ENCODE results near the gene ANKRD63.

Gene ANKRD63

DNA sequence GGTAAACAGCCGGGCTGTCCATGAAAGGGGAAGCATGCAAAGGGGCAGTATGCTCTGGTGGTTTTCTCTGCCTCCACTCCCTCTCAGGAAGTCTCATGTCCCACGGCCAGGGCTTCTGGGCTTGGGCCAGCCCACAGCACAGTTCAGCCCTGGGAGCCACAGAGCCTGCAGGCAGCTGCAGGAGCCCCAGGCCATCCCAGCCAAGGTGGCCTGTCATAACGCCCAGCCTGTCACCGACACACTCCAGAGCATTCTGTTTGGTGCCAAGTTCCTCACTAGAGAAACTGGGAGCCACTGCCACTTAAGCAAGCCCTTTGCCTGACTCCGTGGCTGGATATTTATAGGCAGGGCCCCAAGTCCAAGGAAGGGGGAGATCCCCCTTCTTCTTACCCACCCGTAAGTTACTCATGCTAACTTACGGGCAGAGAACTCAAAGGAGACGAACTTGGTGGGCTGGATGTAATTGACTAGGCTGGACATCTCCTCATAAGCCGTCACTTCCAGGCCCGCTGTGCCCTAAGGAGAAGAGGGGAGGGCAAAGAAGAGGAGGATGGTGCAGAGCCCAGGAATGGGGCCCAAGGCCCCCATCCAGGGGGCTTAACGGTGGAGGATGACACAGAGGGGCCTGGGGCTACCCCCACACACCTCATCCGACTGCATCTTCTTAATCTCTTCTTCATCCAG, 13.2 kb upstream of the ANKRD63 start:
- DNase-seq (ENCODE audit: low read depth, low spot score) = no peak

DNA sequence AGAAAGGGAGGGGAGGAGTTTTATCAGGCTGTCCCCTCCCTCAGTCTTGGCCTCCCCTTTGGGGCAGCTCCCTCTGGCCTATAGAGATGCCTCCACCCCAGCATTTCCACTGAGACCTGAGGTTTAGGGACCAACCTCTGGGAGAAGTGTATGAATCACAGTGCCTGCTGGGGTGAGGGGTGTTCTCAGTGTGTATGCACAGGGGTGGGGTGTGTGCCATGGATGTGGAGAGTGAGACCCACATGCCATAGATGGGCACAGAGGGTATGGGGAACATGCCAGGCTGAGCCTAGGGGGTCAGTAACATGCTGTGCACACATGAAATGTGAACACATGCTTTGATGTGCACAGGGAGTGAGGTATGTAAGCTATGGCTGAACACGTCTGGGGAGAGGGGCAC, 12.4 kb upstream of the ANKRD63 start:
- DNase-seq (ENCODE audit: low read depth, low spot score) = no peak

DNA sequence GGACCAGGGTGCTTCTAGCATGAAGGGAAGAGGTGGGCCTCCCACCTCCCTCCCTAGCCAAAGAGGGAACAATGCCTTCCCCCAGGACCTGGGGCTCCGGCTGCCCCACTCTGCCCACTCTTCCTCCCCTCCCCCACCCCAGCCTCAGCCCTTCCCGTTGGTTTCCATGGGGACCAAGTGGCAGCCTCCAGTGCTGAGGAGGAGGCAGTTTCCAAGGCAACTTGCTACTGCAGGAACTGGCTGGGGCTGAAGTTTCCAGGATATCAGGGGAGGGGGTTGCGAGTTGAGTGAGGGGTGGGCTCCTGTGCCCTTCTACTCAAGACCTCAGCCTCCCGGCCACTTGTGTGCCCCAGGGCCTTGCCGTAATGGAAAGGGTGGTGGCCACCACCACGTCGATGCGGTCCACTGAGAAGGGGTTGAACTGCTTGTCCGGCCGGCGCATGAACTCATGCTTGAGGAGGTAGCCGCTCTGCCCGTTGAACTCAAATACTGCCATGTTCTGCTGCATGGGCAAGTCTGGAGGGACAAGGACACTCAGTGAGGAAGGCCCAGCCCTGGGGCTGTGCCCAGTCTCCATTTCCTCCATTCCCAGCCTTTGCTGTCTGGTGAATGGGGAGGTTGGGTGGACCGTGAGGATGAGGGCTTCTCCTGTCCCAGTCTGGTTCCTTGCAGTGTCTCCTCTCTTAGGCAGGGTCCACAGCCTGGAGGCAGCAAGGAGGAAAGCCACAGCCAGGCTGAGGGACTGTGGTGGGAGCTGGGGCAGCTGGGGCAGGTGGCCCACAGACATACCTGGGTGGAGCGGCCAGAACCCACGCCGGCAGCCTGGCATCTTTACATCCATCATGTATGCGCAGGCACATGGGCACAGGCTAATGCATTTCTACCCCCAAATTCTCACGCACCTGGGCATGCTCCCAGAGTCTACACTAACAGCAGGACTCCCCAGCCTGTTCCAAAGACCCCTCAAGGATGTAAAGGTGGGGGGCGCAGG, 11.3 kb upstream of the ANKRD63 start:
- DNase-seq (ENCODE audit: low read depth, low spot score) = no peak

DNA sequence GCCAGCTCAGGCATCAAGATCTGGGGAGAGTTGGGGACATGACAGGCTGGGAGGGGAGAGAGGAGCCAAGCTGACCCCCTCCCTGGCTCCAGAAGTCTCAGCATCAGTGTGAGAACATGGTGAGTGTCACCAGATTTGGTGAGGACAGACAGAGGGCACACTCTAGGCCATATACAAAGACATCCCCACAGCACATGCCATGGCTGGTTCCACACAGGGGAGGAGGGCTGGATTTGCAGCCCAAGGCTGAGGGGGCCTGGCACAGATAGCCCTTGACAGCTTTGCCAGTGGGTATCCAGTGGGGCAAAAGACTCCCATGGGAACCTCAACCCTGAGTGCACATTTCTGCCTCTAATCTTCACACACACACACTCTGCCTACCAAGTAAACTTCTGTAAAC, 10.1 kb upstream of the ANKRD63 start:
- no peak for DNase-seq (ENCODE audit: low read depth, low spot score)

DNA sequence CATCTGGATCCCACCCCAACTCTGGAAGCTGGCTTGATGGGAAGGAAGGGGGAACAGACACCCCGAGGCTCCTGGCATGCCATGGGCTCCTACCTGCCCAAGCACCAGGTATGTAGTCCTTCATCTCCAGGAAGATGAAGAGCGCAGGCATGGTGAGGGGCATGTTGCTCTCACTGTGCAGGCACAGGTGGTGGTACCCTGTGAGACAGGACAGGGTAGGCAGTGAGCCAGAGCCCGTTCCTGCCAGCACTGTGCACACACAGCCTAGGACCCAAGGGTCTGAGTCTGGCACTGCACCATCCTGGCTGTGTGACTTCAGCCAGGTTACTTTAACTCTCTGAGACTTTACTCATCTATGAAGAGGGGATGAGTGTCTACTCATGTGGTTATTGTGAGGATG, 9.4 kb upstream of the ANKRD63 start:
- no peak for DNase-seq (ENCODE audit: low read depth, low spot score)

DNA sequence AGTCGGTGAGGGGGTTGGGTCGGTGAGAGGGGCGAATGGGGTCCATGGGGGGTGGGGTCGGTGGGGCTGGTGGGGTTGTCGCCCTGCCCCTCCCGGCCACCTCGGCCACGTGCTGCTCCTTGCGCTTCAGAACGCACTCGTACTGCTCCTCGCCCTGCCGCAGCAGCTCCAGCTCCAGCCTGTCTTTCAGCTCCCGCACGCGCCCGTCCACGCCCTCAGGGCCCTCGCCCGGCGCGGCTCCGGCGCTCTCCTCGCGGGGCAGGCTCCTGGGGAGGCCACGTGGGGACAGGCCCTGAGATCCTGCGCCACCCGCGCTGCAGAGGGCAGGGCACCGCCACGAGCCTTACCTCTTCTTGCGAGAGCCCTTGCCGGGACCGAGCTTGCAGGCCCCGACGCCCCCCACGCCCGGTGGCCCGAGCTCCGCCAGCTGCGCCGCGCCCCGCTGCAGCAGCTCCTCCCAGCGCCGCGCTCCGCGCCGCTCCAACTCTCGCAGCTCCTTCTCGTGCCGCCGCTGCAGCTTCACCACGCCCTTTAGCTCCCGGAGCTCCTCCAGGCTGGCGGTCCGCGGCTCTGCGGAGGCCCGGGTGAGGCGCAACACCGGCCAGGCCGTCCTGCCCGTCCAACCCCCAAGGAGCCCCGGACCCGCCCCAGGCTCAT, 8.2 kb upstream of the ANKRD63 start:
- DNase-seq (ENCODE audit: low read depth, low spot score) = no peak

DNA sequence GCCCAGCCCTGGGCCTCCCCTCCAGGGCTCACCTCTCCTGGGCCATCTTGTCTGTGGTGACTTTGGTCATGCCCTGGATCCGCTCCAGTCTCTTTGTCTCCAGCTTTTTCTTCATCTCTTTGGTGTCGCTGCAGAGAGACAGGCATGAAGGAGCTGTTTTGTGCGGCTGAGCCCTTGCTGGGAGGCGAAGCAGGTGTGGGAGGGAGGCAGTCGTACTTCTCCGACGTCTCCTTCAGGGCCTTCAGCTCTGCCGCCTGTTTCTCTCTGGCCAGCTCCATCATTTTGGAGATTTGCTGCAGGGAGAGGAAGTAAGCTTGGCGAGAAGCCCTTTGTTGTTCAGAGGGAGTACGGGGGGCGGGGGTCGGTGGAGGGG, 7.7 kb upstream of the ANKRD63 start:
- no peak for DNase-seq (ENCODE audit: low read depth, low spot score)

DNA sequence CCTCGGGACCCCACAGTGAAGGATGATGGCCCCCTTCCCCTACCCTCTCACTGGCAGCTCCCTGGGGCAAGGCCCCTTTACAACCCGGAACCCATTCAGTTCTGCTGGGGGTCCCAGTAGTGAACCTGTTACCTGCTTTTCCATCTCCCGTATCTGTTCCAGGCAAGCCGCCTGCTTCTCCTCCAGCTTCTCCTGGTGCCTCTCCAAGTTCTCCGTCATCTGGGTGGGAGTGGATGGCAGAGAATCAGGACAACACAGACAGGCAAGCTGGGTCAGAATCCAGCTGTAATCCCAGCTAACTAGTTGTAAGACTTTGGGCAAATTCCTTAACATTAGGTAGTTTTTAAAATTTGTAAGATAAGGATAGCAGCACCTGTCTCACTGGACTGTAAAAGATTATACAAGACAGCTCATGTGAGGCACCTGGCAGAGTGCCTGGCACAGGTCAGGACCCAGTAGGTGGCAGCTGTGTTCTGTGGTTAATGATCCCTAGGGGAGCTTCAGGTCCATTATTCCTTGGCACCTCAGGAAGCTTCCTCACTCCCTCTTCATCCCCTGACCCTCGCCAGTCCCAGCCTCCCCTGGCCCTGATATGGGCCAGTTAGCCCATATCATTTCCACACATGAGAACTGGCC, 6.4 kb upstream of the ANKRD63 start:
- no peak for DNase-seq (ENCODE audit: low read depth, low spot score)

DNA sequence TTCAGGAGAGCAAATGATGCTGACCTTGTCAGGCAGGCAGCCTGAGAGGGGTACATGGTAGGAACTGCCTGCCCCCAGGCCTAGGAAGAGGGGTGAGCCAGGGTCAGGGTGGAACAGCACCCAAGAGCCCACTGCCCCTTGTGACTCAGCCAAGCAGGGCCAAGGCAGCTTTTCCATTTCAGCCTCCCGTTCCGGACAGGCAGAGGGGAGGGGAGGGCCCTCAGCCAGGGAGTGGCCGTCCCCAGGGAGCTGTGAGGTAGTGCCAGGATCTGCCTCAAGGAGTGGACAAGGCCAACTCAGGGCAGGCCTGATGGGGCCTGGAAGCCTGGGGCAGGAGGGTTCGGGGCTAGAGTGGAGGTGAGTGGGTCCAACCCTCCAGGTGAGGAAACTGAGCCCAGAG, 5.1 kb upstream of the ANKRD63 start:
- no peak for DNase-seq (ENCODE audit: low read depth, low spot score)

DNA sequence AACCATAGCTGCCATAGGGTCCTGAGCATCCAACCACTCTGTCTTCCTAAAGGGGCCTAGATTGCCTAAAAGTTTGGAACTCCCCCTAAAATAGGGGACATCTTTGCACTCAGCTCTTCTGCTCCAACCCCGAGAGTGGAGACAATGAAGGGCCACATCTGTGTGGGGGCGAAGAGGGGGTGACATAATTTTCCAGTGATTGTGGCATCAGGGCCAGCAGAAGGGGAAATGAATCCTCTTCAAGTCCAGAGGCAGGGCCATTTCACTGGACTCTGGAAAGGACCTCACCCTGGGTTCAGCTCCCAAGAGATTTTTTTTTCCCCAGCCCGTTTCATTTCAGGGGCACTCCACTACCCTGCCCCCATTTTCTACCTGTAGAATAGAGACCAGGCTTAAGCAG, 4.6 kb upstream of the ANKRD63 start:
- DNase-seq (ENCODE audit: low read depth, low spot score) = no peak

DNA sequence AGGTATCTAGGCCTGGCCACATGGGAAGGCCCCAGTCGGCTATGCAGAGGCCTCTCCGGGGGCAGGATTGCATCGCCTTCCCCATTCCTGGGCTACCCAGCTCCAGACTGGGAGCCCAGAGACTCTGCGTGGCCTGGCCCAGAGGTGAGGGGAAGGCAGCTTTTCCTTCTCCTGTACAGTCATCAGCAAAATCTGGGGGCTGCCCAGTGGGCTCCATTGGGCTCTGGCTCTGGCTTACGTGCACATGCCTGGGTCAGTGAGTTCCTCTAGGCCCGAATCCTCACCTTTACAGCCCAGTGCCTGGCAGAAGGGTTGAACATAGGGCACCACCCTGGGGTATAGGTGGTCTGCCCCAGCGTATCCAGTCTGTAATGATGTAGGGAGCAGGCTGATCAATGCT, 3.9 kb upstream of the ANKRD63 start:
- no peak for DNase-seq (ENCODE audit: low read depth, low spot score)

DNA sequence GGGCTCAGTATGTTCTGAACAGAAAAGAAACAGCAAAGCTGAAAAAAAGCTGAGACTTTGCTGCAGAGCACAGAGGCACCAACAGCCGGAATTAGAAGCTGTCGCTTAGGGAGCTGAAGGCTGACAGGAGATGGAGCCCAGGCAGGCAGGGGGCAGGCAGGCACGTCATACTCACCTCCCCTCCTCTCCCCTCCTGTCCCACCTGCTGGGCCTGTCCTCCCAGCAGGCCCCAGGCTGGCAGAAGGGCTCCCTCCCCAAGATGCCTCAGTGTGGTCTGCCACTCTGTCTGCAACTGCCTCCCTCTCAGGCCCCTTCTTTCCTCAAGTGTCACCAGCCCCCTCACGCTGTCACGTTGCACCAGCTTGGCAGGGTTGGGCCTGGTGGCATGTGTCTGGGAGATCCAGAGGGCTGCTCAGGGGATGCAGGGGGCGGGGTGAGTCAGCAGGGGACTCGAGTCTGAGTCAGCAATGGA, 3.2 kb upstream of the ANKRD63 start:
- DNase-seq (ENCODE audit: low read depth, low spot score) = no peak

DNA sequence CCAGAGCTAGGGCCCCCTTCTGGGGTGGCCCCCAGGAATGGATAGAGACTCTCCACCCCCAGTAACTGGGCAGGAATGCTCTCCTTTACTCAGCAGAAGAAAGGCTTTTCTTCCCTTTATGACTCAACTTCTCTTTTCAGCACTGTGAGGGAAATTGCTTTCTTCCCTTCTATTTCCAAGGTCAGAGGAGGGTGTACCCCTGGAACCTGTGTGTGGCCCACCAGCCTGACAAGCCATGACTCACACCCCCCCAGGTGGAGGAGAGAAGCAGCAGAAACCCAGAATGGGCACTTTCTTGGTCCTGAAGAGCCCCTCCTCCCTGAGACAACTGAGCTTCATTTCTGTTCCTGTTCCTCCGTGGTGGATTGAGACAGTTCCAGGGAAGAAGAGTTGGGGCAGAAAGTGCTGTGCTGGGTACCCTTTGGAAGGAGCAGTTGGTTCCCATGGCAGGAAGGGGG, 2.7 kb upstream of the ANKRD63 start:
- no peak for DNase-seq (ENCODE audit: low read depth, low spot score)

DNA sequence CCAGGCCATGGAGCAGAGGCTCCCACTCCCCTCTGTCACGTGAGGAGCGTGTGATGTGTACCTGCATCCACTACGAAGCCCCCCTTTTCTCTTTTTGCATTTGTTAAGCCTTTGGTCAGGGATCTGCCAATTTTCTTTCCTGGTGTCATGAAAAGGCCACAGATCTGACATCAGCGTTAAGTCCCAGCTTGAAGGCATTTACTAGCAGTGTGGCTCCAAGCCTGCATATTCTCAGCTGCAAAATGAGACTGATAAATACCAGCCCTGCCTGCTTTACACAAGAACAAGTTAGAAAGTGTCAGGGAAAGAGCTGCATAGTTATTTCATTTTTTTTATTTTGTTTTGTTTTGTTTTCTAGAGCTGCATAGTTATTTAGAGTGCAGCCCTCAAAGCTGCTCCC, 2.3 kb upstream of the ANKRD63 start:
- no peak for DNase-seq (ENCODE audit: low read depth, low spot score)

DNA sequence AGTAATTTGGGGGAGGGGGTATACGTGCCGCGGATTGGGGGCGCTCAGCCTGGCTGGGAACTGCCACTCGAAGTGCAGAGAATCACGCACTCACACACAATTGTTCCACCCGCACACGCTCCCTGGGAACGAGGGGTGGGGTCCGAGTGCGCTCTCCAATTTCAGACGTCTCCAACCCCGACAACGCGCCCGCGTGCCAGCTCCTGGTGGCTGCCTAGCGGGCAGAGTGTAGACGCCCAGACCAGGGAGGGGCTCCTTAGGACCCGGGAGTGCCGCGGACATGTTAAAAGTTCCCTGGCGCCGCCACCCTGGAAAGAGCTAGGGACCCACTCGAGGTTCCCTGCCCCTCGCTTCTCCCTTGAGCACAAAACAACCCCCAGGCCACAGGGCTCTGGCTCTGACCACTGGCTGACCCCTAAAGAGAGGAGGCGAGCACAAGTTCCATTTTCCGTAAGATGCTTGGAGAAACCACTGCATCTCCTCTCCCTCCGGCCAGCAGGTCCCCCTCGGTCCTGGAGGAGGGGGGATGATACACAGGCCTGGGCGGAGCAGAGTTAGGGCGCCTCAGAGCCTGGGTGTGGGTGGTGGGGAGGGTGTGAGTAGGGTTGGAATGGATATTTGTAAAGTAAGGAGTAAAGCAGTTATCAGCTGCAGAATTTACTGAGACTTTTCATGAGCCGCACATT, 894 bp upstream of the ANKRD63 start:
- no peak for DNase-seq (ENCODE audit: low read depth, low spot score)

DNA sequence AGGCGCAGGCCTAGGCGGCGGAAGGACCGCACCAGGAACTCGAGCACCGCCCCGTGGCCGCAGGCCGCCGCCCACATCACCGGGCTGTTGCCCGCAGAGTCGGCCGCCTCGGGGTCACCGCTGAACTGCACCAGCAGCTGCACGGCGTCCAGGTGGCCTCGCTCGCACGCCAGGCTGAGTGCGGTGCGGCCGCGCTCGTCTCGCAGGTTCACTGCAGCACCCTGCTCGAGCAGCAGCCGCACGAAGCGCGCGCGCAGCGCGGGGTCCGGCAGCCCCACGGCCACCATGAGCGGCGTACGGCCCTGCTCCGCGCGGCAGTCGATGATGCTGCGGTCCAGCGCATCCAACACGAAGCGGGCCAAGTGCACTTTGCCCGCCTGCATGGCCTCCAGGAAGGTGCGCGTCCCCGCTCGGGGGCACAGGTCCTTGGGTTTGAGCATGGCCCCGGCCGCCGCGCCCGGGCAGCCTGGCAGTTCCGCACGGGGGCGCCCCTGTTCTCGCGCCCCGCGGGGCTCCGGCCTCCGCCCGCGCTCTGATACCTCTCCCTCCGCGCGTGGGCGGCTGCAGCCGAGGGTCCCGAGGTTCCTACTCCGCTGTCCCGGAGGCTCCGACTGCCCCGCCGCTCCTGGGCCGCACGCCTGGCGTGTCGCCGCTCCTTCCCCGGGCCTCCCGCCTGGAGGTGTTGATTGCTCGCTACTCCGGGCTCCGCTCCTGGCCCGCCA, 556 bp downstream of the ANKRD63 start:
- no peak for DNase-seq (ENCODE audit: low read depth, low spot score)

DNA sequence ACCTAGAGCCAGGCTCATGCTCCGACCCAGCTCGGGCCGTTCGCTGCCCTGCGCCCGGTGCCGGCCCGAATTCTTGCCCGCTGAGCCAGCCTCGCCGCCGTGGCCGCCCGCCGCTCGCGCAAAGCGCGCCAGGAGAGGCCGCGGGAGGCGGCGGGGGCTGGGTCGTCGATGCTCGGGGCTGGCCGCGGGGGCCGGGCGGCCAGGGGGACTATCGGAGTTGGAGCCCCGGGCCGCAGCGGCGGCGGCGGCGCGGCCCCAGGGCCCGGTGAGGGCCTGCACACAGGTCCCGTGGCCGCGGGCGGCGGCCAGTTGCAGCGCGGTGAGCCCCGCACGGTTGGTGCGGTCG, 1.1 kb downstream of the ANKRD63 start:
- DNase-seq (ENCODE audit: low read depth, low spot score) = no peak

DNA sequence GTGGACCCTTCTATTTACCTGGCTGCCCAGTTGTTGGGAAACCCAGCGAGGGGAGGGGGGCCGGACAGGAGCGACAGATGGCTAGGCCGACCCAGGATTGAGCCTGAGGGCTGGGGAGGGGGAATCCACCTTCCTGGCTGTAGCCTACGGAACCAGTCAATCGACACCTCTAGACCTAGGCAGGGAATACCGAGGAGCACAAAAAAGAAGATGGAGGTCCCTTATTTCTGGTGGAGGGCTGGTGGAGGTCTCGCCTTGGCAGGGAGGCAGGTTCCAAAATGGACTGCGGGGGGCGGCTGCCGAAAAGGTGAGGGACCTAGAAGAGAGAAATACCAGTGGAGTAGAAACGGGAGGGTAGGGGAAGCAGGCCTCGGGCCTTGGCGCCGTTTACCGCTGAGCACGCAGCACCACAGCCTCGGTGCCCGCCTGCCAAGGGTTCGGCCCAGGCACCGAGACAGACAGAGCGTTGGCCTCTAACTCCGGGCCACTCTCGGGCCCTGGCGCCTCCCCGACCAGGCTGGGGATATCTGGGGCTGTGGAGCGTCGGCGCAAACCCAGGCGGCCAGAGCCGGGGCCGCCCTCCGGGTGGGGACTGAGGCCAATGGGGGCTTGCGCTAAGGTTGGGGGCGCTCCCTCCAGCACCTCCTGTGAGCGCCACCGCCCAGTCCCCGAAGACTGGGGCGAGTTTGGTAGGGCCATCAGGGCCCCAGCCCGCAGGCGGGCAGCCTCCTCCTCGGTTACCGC, 1.6 kb downstream of the ANKRD63 start:
- no peak for DNase-seq (ENCODE audit: low read depth, low spot score)

DNA sequence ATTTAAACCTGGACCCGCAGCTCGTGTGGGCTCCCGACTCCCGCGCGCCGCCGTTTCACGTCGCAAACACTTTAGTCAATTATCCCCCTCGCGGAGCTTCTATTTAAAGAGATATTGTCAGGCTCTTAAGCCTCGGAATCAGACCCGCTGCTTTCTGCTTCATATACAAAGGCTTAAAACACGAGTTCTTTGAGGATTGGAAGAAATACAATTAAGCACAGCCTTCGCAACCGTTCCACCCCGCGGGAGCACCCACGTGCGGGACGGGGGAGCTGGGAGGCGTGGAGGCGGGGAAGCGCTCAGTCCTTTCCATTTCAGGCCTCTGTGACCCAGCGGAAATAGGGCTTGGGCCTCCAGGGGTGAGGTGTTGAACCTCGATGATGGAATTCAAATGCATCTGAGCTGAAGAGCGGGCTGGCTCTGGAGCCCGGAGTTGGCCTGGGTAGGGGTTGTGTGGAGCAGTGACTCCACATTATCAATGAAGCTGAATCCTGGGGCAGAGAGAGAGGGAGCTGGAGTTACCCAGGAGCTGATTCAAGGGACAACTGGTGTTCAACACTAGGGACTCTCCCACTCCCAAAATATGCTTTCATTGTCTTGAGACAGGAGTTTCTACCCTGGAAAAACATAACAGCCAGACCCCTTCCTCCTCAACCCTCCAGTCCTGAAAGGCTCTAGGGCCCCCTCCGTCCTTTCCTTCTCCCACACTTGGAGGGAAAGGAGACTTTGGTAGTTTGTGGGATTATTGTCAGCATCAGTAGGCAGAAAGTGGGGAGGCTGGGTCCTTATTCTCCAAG, 2.4 kb downstream of the ANKRD63 start:
- DNase-seq (ENCODE audit: low read depth, low spot score) = no peak

Data from brain pericyte (primary cell).